A673 (cell line): ENCODE measurements around the gene SCD5. TPM values are rescaled to one million over a fixed set of nuclear protein-coding genes. Genes with fewer than 3 reads are reported as not detected.

ENCODE experiments used
- BruUV-seq: library from RNA; stranded (reverse); fragments of 400-500 nt; replicated peaks from 2 replicates; lab custom pipeline; 2021; lab: Mats Ljungman, UMichigan
- CTCF ChIA-PET: fragments of 300-600 bp; sonication (Branson Sonifier 250); formaldehyde crosslinking; loops from one replicate; lab custom pipeline; 2022; ENCODE audit warnings: antibody characterized with exemption; lab: Charles Lee
- POLR2A ChIA-PET: fragments of 300-600 bp; sonication (Branson Sonifier 250); formaldehyde crosslinking; loops from one replicate; lab custom pipeline; 2022; ENCODE audit warnings: antibody characterized with exemption; ENCODE audit not compliant: low non-redundant PET; lab: Charles Lee
- DNase-seq: peaks from one replicate; pipeline ENCODE4 v3.0.0-alpha.2; 2015; ENCODE audit warnings: low spot score
- H3K27ac ChIP-seq: fragments of 200-600 bp; sonication (generic); 2 replicates; pipeline ENCODE4 v1.5.1; 2016; ENCODE audit warnings: mixed run types, low read depth, mild to moderate bottlenecking, mixed read lengths, antibody characterized with exemption, low read length; ENCODE audit not compliant: poor library complexity, severe bottlenecking
- H3K27me3 ChIP-seq: fragments of 200-600 bp; sonication (generic); replicated peaks from 2 replicates; pipeline ENCODE4 v1.6.1; 2017; ENCODE audit warnings: mixed run types, low read depth, mild to moderate bottlenecking, mixed read lengths, antibody characterized with exemption, low read length; ENCODE audit not compliant: insufficient read depth, poor library complexity
- H3K36me3 ChIP-seq: fragments of 200-600 bp; sonication (generic); 2 replicates; pipeline ENCODE4 v1.6.1; 2016; ENCODE audit warnings: mixed run types, mild to moderate bottlenecking, mixed read lengths, antibody characterized with exemption, low read length; ENCODE audit not compliant: insufficient read depth, poor library complexity, severe bottlenecking
- H3K4me1 ChIP-seq: fragments of 200-600 bp; sonication (generic); 2 replicates; pipeline ENCODE4 v1.6.1; 2017; ENCODE audit warnings: mixed run types, mild to moderate bottlenecking, mixed read lengths, antibody characterized with exemption, low read length; ENCODE audit not compliant: insufficient read depth, poor library complexity, severe bottlenecking
- H3K4me3 ChIP-seq: fragments of 200-600 bp; sonication (generic); 2 replicates; pipeline ENCODE4 v1.5.1; 2016; ENCODE audit warnings: low read depth, mixed run types, mild to moderate bottlenecking, mixed read lengths, low read length; ENCODE audit not compliant: poor library complexity, severe bottlenecking
- H3K9me3 ChIP-seq: fragments of 200-600 bp; sonication (generic); 2 replicates; pipeline ENCODE4 v1.6.1; 2016; ENCODE audit warnings: mixed run types, low read depth, mild to moderate bottlenecking, mixed read lengths, antibody characterized with exemption, low read length; ENCODE audit not compliant: poor library complexity, severe bottlenecking
- EZH2 ChIP-seq: fragments of 200-600 bp; sonication (generic); IDR thresholded peaks from 2 replicates; pipeline ENCODE4 v1.6.1; 2017; ENCODE audit warnings: borderline replicate concordance, low read depth, mild to moderate bottlenecking, mixed read lengths, antibody characterized with exemption, low read length; ENCODE audit not compliant: poor library complexity, severe bottlenecking
- intact Hi-C: fragments of 100-400 bp; cut with micrococcal nuclease; formaldehyde crosslinking; loops from one replicate; pipeline ENCODE4 v1.10.0; 2022; ENCODE audit not compliant: unreplicated experiment
- total RNA-seq: library from RNA; stranded (reverse); gene quantifications from 2 replicates; pipeline ENCODE4 v1.2.3, GENCODE V29; 2021
- TF ChIP-seq, protein P1 (sequence below): fragments of 300-800, 200-600 bp; sonication (generic); conservative IDR thresholded peaks from 2 replicates; pipeline ENCODE4 v1.5.1; 2017; ENCODE audit warnings: low read depth, mild to moderate bottlenecking, antibody characterized with exemption, low read length, moderate library complexity, mixed read lengths

Gene SCD5
- total RNA-seq, 1 experiment from 2014 or later = 15.8 TPM

DNA sequence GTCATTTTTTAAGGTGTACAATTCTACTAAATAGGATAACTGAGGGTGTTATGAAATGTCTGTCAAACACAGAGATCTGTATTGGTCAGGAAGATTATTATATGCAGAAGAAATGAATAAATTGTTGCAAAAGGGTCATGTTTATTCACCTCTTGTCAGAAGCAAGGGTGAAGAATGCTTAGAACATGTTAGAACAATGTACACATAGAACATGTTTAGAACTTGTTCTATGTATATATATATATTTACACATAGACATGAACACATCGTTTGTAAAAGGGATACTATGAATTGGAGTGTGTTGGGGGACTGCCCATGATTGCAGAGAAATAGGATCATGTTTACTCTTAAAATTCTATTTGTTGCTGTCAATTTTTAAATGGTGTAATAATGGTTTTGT, 208.8 kb downstream of the SCD5 start:
- no TSS peak for BruUV-seq
- ChIA-PET POLR2A (no interaction called here), CTCF (no interaction called here)
- Histone ChIP-seq H3K4me1 (no peaks in the 10 kb centered on the region), H3K9me3 (no peaks in the 10 kb centered on the region), H3K4me3 (no peak overlapping the region), H3K36me3 (no peaks in the 10 kb centered on the region), H3K27me3 (peaks cover 4% of the 10 kb centered on the region), H3K27ac (no peak overlapping the region)
- intact Hi-C loops = no loop called here
- no peak for DNase-seq
- TF ChIP-seq, protein P1, sequence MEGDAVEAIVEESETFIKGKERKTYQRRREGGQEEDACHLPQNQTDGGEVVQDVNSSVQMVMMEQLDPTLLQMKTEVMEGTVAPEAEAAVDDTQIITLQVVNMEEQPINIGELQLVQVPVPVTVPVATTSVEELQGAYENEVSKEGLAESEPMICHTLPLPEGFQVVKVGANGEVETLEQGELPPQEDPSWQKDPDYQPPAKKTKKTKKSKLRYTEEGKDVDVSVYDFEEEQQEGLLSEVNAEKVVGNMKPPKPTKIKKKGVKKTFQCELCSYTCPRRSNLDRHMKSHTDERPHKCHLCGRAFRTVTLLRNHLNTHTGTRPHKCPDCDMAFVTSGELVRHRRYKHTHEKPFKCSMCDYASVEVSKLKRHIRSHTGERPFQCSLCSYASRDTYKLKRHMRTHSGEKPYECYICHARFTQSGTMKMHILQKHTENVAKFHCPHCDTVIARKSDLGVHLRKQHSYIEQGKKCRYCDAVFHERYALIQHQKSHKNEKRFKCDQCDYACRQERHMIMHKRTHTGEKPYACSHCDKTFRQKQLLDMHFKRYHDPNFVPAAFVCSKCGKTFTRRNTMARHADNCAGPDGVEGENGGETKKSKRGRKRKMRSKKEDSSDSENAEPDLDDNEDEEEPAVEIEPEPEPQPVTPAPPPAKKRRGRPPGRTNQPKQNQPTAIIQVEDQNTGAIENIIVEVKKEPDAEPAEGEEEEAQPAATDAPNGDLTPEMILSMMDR = no peak
- TF ChIP-seq EZH2 = no peak

DNA sequence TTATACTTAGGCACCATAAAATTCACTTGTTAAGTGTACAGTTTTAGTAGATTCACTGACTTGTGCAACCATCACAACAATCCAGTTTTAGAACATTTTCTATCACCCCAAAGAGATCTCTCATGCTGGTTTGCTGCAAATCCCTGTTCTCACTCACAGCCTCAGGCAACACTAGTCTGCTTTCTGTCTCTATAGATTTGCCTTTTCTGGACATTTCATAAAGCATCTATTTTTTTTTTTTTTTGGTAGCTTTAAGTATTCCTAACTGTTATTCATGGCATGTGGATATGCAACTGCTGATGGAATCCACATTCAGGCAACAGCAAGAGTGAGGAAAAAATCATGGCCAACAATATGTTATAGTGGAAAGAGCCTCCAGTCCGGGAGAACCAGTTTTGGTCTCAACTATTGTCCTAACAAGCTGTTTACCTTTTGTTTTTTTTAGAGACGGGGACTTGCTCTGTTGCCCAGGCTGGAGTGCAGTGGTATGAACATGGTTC, 209.8 kb downstream of the SCD5 start:
- TF ChIP-seq, protein P1 = no peak
- no peak for TF ChIP-seq EZH2
- DNase-seq = no peak
- intact Hi-C loops = no loop called here
- ChIA-PET CTCF (no interaction called here), POLR2A (no interaction called here)
- Histone ChIP-seq H3K4me3 (no peak overlapping the region), H3K36me3 (no peaks in the 10 kb centered on the region), H3K9me3 (no peaks in the 10 kb centered on the region), H3K27ac (no peak overlapping the region), H3K4me1 (no peaks in the 10 kb centered on the region), H3K27me3 (peaks cover 4% of the 10 kb centered on the region)
- BruUV-seq = no TSS peak

GRCh38 chr4:82587826-82588540, 210.6 kb downstream of the SCD5 start:
- no peak for DNase-seq
- Histone ChIP-seq H3K4me3 (no peak overlapping the region), H3K4me1 (no peaks in the 10 kb centered on the region), H3K27ac (no peak overlapping the region), H3K27me3 (peaks cover 4% of the 10 kb centered on the region), H3K36me3 (no peaks in the 10 kb centered on the region), H3K9me3 (no peaks in the 10 kb centered on the region)
- intact Hi-C loops = no loop called here
- TF ChIP-seq EZH2 = no peak
- TF ChIP-seq, protein P1 = no peak
- BruUV-seq = no TSS peak
- ChIA-PET CTCF (no interaction called here), POLR2A (no interaction called here)
